ENCODE data around the gene ZNF394.

- no peak for TF ChIP-seq CEBPB (IDR thresholded peaks at IDR 0.05)
- no peak for TF ChIP-seq TAF1 (IDR thresholded peaks at IDR 0.05; ENCODE audit: low read depth)
- TF ChIP-seq CREB1 (IDR thresholded peaks at IDR 0.05; ENCODE audit: low read depth), result no peak
- no peak for TF ChIP-seq EP300 (IDR thresholded peaks at IDR 0.05; ENCODE audit: borderline replicate concordance)
- TF ChIP-seq REST (IDR thresholded peaks at IDR 0.05; ENCODE audit: low read depth), result no peak
- TF ChIP-seq, protein P1, sequence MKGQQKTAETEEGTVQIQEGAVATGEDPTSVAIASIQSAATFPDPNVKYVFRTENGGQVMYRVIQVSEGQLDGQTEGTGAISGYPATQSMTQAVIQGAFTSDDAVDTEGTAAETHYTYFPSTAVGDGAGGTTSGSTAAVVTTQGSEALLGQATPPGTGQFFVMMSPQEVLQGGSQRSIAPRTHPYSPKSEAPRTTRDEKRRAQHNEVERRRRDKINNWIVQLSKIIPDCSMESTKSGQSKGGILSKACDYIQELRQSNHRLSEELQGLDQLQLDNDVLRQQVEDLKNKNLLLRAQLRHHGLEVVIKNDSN (IDR thresholded peaks at IDR 0.05), result no peak
- TF ChIP-seq, protein P2, sequence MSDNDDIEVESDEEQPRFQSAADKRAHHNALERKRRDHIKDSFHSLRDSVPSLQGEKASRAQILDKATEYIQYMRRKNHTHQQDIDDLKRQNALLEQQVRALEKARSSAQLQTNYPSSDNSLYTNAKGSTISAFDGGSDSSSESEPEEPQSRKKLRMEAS (IDR thresholded peaks at IDR 0.05), result no peak
- no peak for TF ChIP-seq FOXM1 (IDR thresholded peaks at IDR 0.05; ENCODE audit: borderline replicate concordance, low read depth)
- no peak for TF ChIP-seq RAD21 (IDR thresholded peaks at IDR 0.05; ENCODE audit: low read depth)
- TF ChIP-seq NFIC (IDR thresholded peaks at IDR 0.05), result no peak
- no peak for TF ChIP-seq TEAD4 (IDR thresholded peaks at IDR 0.05)
- TF ChIP-seq YY1 (IDR thresholded peaks at IDR 0.05; ENCODE audit: low read depth), result no peak
- TF ChIP-seq TCF12 (IDR thresholded peaks at IDR 0.05; ENCODE audit: low read depth), result no peak
Observed at GRCh38 chr7:99500637-99501009, 542 bp upstream of the ZNF394 start.
